Measurements from ENCODE around the gene NTPCR.
A peak's percentile ranks its signal among the peaks of the same experiment; 100 is the strongest.

Gene NTPCR

DNA sequence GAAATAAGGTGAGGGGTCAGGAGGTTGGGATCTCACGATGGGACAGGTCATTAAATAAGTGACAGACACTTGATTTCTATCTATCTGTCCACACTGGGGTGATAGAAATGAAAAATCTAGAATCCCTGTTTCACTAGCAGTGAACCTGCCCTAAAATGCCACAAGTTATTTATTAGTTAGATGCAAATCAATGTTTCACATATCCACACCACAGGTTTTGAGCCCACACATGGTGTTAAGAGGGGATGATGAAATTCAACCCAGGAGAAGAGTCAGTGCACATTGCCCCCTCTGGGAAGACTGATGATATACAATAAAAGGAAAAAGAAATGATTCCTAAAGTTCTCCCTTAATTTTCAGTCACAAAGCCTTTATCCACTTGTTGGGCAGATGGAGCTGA is 10.1 kb upstream of the NTPCR start:
- no peaks in the 10 kb centered on the region for H3K4me1 ChIP-seq (ENCODE audit: control insufficient read depth, low read depth, low read length)
- H3K27ac ChIP-seq (ENCODE audit: low read depth, low read length): no peak overlapping the region
- H3K23ac ChIP-seq (ENCODE audit: low read length): no peak overlapping the region
- H3K79me1 ChIP-seq (ENCODE audit: low read length): no peaks in the 10 kb centered on the region
- H4K8ac ChIP-seq (ENCODE audit: low read depth, low read length): no peak overlapping the region
- H3K18ac ChIP-seq (ENCODE audit: low read length): no peak overlapping the region
- no peak overlapping the region for H2BK5ac ChIP-seq (ENCODE audit: low read length)
- H3K56ac ChIP-seq (ENCODE audit: low read length): no peak overlapping the region
- no peak overlapping the region for H3K4me2 ChIP-seq (ENCODE audit: low read length)
- H3K9ac ChIP-seq (ENCODE audit: low read length): no peak overlapping the region
- no peaks in the 10 kb centered on the region for H3K79me2 ChIP-seq (ENCODE audit: control insufficient read depth, insufficient read depth, low read length)
- H2BK120ac ChIP-seq (ENCODE audit: low read depth, low read length): no peak overlapping the region
- no peak overlapping the region for H2AK5ac ChIP-seq (ENCODE audit: low read length)
- no CpG with 5 or more reads among the region's 1 CpG for WGBS (ENCODE audit: extremely low coverage, insufficient coverage, low lambda C conversion rate)
- no peaks in the 10 kb centered on the region for H3K27me3 ChIP-seq (ENCODE audit: insufficient read depth, low read length, poor library complexity)
- H2BK15ac ChIP-seq (replicated peaks; ENCODE audit: low read depth): no peak overlapping the region
- no peaks in the 10 kb centered on the region for H3K36me3 ChIP-seq (ENCODE audit: control insufficient read depth, insufficient read depth, low read length)
- no peak for DNase-seq
- H4K5ac ChIP-seq (ENCODE audit: low read length): no peak overlapping the region
- H3K4ac ChIP-seq (ENCODE audit: low read depth, low read length): no peak overlapping the region
- H3K4me3 ChIP-seq (ENCODE audit: low read length): no peak overlapping the region

DNA sequence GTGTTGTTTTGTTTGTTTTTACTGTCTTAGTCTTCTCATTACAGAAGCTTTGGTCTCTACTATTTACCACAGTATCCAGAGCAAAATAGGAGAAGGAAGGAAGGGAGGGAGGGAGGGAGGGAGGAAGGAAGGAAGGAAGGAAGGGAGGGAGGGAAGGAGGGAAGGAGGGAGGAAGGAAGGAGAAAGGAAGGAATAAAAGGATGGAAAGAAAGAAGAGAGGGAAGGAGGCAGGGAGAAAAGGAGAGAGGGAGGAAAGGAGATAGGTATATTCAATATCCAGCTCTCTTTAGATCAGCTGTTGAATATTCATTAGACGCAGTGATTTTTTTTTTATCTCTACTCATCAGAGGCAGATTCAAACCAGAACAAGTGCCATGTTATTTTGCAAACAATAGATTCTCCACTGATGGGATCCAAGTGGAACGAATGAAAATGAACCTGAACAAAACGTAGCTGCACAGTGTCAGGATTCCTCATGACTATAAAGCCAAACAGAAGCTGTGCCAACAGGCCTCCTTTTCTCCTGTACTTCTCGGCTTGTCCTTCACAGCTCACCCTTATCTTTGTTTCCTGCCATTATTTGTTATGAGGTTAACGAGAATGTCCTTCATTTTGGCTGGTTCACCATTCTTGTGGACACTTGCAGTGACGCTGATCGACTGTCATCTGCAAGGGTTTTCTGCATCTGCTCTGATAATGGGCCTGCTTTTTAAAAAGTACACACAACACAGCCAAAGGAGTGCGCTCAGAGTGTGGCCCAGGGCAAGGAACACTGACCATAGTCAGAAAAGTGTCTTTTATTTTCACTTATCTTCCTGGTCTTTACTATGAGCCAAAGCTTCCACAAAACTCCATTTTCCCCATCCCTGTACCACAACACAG is 7.8 kb upstream of the NTPCR start:
- no CpG with 5 or more reads among the region's 8 CpGs for WGBS (ENCODE audit: extremely low coverage, insufficient coverage, low lambda C conversion rate)

DNA sequence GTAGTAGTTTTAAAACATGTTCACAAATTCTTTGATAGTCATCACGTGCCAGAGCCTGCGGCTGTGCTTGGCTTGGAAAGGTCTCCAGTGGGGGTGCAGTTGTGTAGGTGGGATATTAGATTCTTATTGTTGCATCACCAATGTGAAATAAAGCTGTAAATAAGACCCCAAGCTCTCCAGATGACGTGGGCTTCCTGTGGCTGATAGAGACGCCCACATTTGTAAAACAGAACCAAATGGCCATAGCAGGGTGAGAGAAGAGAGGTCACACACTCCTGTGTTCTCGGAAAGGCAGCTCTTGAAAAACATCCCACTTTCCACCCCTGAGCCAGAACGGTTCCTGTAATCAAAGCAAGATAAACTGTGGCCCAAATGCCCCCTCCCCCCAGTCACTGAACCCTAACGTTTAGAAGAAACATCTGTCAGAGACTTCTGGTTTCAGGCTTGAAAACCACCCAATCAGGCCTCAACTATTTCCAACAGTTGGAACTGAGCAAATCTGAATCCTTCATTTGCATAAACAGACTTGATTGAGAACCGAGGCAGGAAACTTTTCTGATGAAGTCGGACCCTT is 6.6 kb upstream of the NTPCR start:
- no peak overlapping the region for H3K18ac ChIP-seq (ENCODE audit: low read length)
- no peak overlapping the region for H3K27ac ChIP-seq (ENCODE audit: low read depth, low read length)
- DNase-seq: no peak
- H3K56ac ChIP-seq (ENCODE audit: low read length): no peak overlapping the region
- no peak overlapping the region for H2BK15ac ChIP-seq (replicated peaks; ENCODE audit: low read depth)
- no peak overlapping the region for H4K8ac ChIP-seq (ENCODE audit: low read depth, low read length)
- no peak overlapping the region for H2BK120ac ChIP-seq (ENCODE audit: low read depth, low read length)
- no peaks in the 10 kb centered on the region for H3K79me2 ChIP-seq (ENCODE audit: control insufficient read depth, insufficient read depth, low read length)
- no peak overlapping the region for H4K5ac ChIP-seq (ENCODE audit: low read length)
- no peak overlapping the region for H3K4me3 ChIP-seq (ENCODE audit: low read length)
- H3K23ac ChIP-seq (ENCODE audit: low read length): no peak overlapping the region
- no peaks in the 10 kb centered on the region for H3K79me1 ChIP-seq (ENCODE audit: low read length)
- no peak overlapping the region for H3K9ac ChIP-seq (ENCODE audit: low read length)
- H3K4ac ChIP-seq (ENCODE audit: low read depth, low read length): no peak overlapping the region
- no peak overlapping the region for H3K4me2 ChIP-seq (ENCODE audit: low read length)
- WGBS (ENCODE audit: extremely low coverage, insufficient coverage, low lambda C conversion rate): no CpG with 5 or more reads among the region's 9 CpGs
- no peaks in the 10 kb centered on the region for H3K36me3 ChIP-seq (ENCODE audit: control insufficient read depth, insufficient read depth, low read length)
- no peak overlapping the region for H2AK5ac ChIP-seq (ENCODE audit: low read length)
- H3K4me1 ChIP-seq (ENCODE audit: control insufficient read depth, low read depth, low read length): no peaks in the 10 kb centered on the region
- H3K27me3 ChIP-seq (ENCODE audit: insufficient read depth, low read length, poor library complexity): no peaks in the 10 kb centered on the region
- no peak overlapping the region for H2BK5ac ChIP-seq (ENCODE audit: low read length)

More for the DNA sequence above, 7.8 kb upstream of the NTPCR start:
- no peak overlapping the region for H2AK5ac ChIP-seq (ENCODE audit: low read length)
- H3K4ac ChIP-seq (ENCODE audit: low read depth, low read length): no peak overlapping the region
- H3K79me1 ChIP-seq (ENCODE audit: low read length): no peaks in the 10 kb centered on the region
- H3K56ac ChIP-seq (ENCODE audit: low read length): no peak overlapping the region
- no peak overlapping the region for H4K5ac ChIP-seq (ENCODE audit: low read length)
- H3K27ac ChIP-seq (ENCODE audit: low read depth, low read length): no peak overlapping the region
- H3K4me3 ChIP-seq (ENCODE audit: low read length): no peak overlapping the region
- H4K8ac ChIP-seq (ENCODE audit: low read depth, low read length): no peak overlapping the region
- no peak overlapping the region for H2BK5ac ChIP-seq (ENCODE audit: low read length)
- no peaks in the 10 kb centered on the region for H3K36me3 ChIP-seq (ENCODE audit: control insufficient read depth, insufficient read depth, low read length)
- no peak overlapping the region for H3K23ac ChIP-seq (ENCODE audit: low read length)
- DNase-seq: no peak
- H3K18ac ChIP-seq (ENCODE audit: low read length): no peak overlapping the region
- no peaks in the 10 kb centered on the region for H3K79me2 ChIP-seq (ENCODE audit: control insufficient read depth, insufficient read depth, low read length)
- no peak overlapping the region for H3K9ac ChIP-seq (ENCODE audit: low read length)
- no peaks in the 10 kb centered on the region for H3K27me3 ChIP-seq (ENCODE audit: insufficient read depth, low read length, poor library complexity)
- no peak overlapping the region for H2BK15ac ChIP-seq (replicated peaks; ENCODE audit: low read depth)
- H3K4me1 ChIP-seq (ENCODE audit: control insufficient read depth, low read depth, low read length): no peaks in the 10 kb centered on the region
- no peak overlapping the region for H3K4me2 ChIP-seq (ENCODE audit: low read length)
- H2BK120ac ChIP-seq (ENCODE audit: low read depth, low read length): no peak overlapping the region

DNA sequence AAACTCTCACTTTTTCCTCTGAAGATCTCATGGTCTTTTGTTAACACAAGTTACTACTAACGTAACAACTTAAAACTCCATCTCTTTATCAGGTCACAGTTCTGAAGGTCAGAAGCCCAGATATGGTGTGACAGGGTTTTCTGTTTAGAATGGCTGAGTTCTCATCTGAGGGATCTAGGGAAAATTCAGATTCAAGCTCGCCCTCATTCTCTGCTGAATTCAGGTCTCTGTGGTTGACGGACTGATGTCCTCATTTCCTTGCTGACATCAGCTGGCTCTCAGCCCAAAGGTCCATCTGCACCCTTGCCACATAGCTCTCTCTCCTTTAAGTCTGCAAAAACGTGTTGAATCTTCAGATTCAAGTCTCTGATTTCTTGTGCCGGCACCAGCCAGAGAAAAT is 6.1 kb upstream of the NTPCR start:
- H3K36me3 ChIP-seq (ENCODE audit: control insufficient read depth, insufficient read depth, low read length): no peaks in the 10 kb centered on the region
- H3K56ac ChIP-seq (ENCODE audit: low read length): no peak overlapping the region
- no peaks in the 10 kb centered on the region for H3K79me2 ChIP-seq (ENCODE audit: control insufficient read depth, insufficient read depth, low read length)
- no peak overlapping the region for H4K8ac ChIP-seq (ENCODE audit: low read depth, low read length)
- no peak overlapping the region for H3K4me2 ChIP-seq (ENCODE audit: low read length)
- no peak overlapping the region for H3K4ac ChIP-seq (ENCODE audit: low read depth, low read length)
- no peak overlapping the region for H3K4me3 ChIP-seq (ENCODE audit: low read length)
- no peak overlapping the region for H2AK5ac ChIP-seq (ENCODE audit: low read length)
- no peaks in the 10 kb centered on the region for H3K27me3 ChIP-seq (ENCODE audit: insufficient read depth, low read length, poor library complexity)
- no peaks in the 10 kb centered on the region for H3K4me1 ChIP-seq (ENCODE audit: control insufficient read depth, low read depth, low read length)
- no peak overlapping the region for H3K18ac ChIP-seq (ENCODE audit: low read length)
- H3K23ac ChIP-seq (ENCODE audit: low read length): no peak overlapping the region
- DNase-seq: no peak
- H2BK15ac ChIP-seq (replicated peaks; ENCODE audit: low read depth): no peak overlapping the region
- no peak overlapping the region for H3K27ac ChIP-seq (ENCODE audit: low read depth, low read length)
- H2BK120ac ChIP-seq (ENCODE audit: low read depth, low read length): no peak overlapping the region
- no peak overlapping the region for H2BK5ac ChIP-seq (ENCODE audit: low read length)
- WGBS (ENCODE audit: extremely low coverage, insufficient coverage, low lambda C conversion rate): no CpG with 5 or more reads among the region's 5 CpGs
- H3K79me1 ChIP-seq (ENCODE audit: low read length): no peaks in the 10 kb centered on the region
- H3K9ac ChIP-seq (ENCODE audit: low read length): no peak overlapping the region
- H4K5ac ChIP-seq (ENCODE audit: low read length): no peak overlapping the region

DNA sequence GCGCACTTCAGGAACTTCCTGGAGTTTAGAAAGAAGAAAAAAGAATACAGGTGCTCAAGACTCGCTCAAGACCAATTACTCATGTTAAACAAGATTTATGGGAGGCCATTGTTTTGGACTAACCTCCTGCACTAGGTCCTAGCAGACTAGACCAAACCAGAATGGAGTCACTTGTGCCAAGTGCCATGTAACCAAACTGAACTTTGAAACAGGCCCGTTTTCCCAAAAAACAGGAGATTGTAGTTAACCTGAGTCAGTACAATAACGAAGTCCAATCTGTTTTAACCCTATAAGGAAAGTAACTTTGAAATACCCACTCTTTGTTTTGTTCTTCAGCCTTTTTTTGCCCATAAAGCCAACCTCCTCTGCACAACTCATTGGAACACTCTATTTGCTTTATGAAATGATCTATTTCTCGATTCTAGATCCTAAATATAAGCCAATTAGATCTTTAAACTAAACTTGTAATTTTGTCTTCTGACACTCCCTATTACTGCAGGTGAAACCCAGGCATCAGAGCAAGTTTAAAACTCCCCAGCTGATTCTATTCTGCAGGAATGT is 695 bp upstream of the NTPCR start:
- H3K4me3 ChIP-seq (ENCODE audit: low read length): no peak overlapping the region
- no peak overlapping the region for H3K23ac ChIP-seq (ENCODE audit: low read length)
- DNase-seq: no peak
- H3K79me2 ChIP-seq (ENCODE audit: control insufficient read depth, insufficient read depth, low read length): peaks cover 8% of the 10 kb centered on the region
- H4K8ac ChIP-seq (ENCODE audit: low read depth, low read length): no peak overlapping the region
- WGBS (ENCODE audit: extremely low coverage, insufficient coverage, low lambda C conversion rate): no CpG with 5 or more reads among the region's 5 CpGs
- H4K5ac ChIP-seq (ENCODE audit: low read length): no peak overlapping the region
- H3K4ac ChIP-seq (ENCODE audit: low read depth, low read length): no peak overlapping the region
- H3K4me1 ChIP-seq (ENCODE audit: control insufficient read depth, low read depth, low read length): peaks cover 6% of the 10 kb centered on the region
- H3K9ac ChIP-seq (ENCODE audit: low read length): no peak overlapping the region
- H2AK5ac ChIP-seq (ENCODE audit: low read length): peak overlapping the region; percentile 9
- H3K4me2 ChIP-seq (ENCODE audit: low read length): no peak overlapping the region
- H2BK5ac ChIP-seq (ENCODE audit: low read length): no peak overlapping the region
- H3K18ac ChIP-seq (ENCODE audit: low read length): no peak overlapping the region
- H3K79me1 ChIP-seq (ENCODE audit: low read length): peaks cover 2% of the 10 kb centered on the region
- H3K27ac ChIP-seq (ENCODE audit: low read depth, low read length): no peak overlapping the region
- H2BK120ac ChIP-seq (ENCODE audit: low read depth, low read length): no peak overlapping the region
- no peaks in the 10 kb centered on the region for H3K36me3 ChIP-seq (ENCODE audit: control insufficient read depth, insufficient read depth, low read length)
- H2BK15ac ChIP-seq (replicated peaks; ENCODE audit: low read depth): no peak overlapping the region
- no peaks in the 10 kb centered on the region for H3K27me3 ChIP-seq (ENCODE audit: insufficient read depth, low read length, poor library complexity)
- no peak overlapping the region for H3K56ac ChIP-seq (ENCODE audit: low read length)
